DMS79 (cell line): Measurements from ENCODE around the gene RPL35A.
"Not testable (repeated sequence)": the region's sequence is repeated elsewhere in the genome, so short reads cannot be mapped to it uniquely, and the experiment has no call there.

Experiments
- DNase-seq: peaks from one replicate; lab custom pipeline; 2025; lab: John Stamatoyannopoulos, UW

The RPL35A gene

DNA sequence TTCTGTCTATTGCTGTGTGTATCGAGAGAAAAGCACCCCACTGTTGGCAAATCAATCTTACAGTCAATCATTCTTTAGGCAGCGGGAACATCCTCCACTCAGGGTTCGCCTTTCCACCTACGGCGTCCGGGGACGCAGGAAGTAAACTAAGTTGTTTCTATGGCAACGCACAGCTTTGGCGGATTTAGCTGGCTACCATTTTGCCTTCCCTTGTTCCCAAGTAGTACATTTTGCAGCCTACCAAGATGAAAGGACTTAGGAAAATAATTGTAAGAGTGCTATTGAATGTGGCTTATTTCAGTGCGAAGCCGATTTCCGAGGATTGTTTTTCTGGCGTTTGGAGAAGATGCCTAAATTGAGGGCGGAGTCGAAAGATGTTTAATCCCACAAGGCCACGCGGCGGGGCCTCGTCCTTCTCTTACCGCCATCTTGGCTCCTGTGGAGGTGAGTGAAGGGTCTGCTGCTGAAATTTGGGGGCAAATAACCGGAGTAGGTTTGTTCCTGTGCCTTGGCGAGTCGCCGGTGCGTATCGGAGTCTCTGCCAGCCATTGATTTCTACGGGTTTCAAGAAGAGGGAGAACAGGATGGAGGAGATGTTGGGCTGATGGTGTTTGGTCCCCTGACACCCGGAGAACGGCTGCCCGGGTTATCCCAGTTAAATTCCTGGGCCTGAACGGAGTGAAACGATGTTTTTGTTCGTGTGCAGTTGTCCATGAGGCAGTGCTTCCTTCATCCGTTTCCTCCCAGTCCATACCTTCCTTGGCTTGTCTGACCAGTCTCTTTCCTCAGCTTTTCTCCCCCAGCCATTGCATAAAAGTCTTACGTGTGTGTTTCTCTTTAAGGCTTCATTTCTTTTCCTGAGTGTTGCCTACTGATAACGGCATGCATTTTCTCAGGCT, at the start of gene RPL35A:
RPL35A (plus strand) TSS at position 413 of the 899 bp plus-strand sequence. CDS start 778 bp downstream, outside the sequence.
- DNase-seq, result peak; percentile 96

DNA sequence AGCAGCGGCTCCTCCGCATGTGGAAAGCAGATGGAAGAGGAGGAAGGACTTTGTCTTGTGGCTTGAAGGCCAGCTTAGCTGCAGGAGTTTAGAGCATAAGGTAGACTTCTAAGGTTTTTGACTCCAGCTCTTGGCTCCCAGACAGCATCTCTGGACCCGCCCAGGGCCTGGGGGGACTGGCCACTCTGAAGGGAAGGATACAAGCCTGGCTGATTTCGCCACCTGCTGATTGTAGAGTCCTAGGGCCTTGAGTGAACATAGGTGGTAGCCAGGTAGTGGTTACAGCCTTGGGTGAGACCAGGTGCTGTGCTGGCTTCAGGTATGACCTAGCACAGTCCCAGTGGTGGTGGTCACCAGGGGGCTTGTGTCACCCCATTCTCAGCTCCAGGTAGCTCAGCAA, 48.4 kb upstream of the RPL35A start:
- no peak for DNase-seq

- DNase-seq, result peak; percentile 29
These were observed 43.8 kb upstream of the RPL35A start for GRCh38 chr3:197906023-197906849.

DNA sequence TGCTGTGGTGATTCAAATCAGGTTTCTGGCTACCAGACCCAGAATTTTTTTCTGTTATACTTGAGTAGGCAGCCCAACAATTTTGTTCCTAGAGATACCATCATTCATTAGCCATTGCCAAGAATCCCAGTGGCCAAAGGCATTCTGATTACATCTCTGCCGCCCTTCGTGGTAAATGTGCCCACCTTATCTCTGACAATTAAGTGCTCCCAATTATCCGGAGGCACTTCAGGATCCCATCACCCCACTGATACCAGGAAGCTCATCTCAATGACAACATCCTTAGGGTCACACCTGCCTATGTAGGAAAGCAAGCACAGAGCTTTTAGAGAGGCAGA, 43.2 kb upstream of the RPL35A start:
- no peak for DNase-seq

DNA sequence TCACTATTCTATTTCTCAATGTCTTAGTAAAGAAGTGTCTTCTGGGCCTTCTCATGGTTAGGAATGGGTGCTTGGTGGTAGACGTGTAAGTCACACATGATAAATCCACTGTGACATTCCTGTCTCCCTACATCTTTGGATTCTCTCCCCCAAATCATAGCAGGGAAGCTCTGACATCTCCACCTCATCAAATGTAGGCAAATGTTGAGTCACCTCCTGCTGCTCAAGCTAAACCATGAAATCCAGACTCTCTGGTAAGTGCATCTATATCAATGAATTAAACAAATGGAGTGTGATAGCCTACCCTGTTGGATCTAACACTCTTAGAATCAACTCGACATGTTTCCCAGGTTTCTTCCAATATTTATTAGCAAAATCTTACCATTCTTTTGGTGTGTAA, 42.8 kb upstream of the RPL35A start:
- no peak for DNase-seq

GRCh38 chr3:197908550-197908949, 41.4 kb upstream of the RPL35A start:
- not testable (repeated sequence) for DNase-seq

DNA sequence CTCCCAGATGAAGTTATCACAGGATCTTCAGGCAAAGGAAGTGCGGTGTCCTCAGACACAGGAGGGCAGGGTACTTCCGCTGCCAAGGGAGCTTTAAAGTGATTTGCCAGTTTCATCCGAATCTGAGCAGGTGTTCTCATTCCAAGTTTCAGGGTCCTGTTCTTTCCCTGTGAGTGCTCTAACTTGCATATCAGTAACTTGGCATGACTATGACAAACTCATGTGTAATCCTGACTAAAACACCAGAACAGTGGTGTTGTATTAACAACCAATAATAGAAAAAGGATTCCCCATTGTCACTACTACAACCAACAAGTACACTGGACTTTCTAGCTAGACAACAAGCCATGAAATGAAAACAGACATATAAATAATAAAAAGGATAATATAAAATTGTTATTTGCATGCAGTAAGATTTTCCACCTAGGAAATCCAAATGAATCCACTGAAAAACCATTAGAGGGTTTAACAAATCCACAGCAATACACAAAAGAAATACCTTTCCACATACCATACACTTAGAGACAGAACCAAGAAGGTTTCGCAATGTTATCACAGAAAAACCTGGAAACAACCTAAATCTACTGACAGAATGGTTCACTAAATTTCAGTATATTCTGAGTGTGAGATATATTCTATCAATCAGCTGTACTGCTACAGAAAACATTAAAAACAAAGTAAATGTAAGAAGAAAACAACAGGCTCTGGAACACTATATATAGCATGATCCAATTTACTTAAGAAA, 40.9 kb upstream of the RPL35A start:
- DNase-seq, result no peak

GRCh38 chr3:197912741-197913476, 37.1 kb upstream of the RPL35A start:
- DNase-seq, result no peak

- no peak for DNase-seq
These were observed 36.2 kb upstream of the RPL35A start for GRCh38 chr3:197913641-197914380.

DNA sequence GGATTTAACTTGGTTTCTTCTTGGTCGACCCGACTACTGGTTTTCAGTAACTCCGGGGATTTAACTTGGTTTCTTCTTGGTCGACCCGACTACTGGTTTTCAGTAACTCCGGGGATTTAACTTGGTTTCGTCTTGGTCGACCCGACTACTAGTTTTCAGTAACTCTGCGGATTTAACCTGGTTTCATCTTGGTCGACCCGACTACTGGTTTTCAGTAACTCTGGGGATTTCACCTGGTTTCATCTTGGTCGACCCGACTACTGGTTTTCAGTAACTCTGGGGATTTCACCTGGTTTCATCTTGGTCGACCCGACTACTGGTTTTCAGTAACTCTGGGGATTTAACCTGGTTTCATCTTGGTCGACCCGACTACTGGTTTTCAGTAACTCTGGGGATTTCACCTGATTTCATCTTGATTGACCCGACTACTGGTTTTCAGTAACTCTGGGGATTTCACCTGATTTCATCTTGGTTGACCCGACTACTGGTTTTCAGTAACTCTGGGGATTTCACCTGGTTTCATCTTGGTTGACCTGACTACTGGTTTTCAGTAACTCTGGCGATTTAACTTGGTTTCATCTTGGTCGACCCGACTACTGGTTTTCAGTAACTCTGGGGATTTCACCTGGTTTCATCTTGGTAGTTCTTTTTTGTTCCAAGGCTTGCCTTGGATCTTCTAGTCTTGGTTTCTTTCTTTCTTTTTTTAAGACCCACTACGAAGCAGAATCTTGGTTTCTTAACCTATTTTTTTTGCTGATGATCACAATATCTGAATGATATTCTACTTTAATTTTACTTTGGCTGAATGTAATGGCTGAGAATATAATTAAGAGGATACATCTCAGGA, 28.3 kb upstream of the RPL35A start:
- not testable (repeated sequence) for DNase-seq

GRCh38 chr3:197926418-197926817, 23.6 kb upstream of the RPL35A start:
- DNase-seq, result no peak

GRCh38 chr3:197927578-197927977, 22.4 kb upstream of the RPL35A start:
- not testable (repeated sequence) for DNase-seq

DNA sequence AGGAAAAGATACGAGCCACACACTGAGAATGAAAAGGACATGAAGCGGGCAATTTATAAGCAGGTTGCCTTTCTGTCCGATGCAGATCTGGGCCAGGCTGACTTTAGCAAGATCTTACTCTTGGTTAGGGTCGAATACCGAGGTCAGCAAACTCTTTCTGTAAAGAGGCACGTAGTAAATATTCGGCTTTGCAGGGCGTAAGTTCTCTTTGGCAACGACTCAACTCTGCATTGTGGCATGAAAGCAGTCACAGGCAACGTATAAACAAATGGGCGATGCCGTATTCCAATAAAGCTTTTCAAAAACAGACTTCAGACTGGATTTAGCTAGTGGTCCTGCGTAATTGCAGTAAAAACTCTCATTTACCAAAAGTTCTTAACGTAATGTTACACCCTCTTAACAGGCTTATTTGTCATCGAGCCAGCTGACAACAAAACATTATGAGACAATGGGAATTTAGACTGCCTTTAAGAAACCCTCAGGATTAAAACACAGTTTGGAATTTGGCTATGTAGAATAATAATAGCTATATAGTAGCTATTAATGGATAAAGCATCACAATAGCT, 13.1 kb upstream of the RPL35A start:
- no peak for DNase-seq

- no peak for DNase-seq
These were observed 9.1 kb upstream of the RPL35A start for GRCh38 chr3:197940745-197941384.

DNA sequence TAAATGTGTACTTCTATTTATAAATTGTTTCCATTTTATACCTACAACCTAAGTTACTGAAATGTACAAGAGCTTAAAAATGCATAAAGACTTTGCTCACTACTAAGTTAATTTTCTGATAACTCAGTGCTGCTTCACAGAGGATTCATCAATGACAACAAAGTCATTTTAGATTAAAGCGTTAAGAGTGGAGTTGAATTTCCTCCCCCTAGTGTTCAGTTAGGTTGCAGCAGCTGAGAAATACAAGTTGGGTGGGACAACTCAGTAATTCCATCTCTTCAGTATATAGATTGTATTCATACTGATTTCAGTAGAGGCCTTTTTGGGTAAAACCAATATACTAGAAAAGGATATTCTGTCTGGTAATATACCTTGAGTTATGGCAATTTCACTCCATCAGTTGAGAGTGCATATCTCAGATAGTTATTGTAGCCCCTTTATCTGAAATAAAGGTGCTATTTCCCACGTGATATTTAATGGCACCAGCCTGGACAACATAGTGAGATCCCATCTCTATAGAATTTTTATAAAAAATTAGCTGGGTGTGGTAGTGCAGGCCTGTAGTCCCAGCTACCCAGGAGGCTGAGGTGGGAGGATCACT, 6.9 kb upstream of the RPL35A start:
- DNase-seq, result no peak

DNA sequence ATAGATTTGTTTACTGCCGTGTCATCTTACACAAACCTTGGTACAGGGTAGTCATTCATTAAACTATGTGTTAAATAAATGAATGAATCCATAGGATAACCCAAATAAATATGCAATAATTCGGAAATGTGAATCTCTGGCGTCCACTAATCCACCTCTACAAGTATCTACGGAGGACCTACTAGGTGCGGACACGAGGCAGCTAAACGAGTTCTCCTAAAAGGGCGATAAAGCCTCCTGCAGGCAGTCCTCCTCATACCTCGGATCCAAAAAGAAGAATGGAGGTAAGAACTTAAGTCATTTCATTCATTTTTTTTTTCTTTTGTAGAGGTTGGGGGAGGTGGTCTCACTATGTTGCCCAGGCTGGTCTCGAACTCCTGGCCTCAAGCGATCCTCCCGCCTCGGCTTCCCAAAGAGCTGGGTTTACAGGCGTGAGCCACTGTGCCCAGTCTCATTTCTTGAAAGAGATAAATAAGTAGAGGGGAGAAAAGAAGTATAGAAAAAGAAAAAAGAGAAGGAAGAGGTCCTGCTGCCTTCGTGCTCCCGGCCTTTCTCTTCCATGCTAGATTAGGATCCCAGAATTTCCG, 706 bp upstream of the RPL35A start:
- DNase-seq, result no peak

DNA sequence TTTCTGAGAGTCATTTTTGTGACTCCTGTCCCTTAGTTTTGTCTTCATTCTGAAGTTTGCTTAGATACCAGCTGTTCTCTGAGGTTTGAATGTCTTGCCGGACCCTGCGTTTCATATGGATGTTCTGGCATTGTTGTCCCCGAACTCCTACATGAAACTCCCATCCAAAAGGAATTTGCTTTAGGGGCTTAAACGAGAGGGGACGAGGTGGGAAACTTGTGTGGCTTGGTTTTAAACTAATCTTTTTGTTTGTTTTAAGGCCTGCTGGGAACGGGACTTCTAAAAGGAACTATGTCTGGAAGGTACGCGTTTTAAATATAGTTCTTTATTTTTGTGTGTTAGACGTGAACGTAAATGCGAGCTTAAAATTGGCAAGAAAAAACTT, 679 bp downstream of the RPL35A start:
- DNase-seq, result no peak

DNA sequence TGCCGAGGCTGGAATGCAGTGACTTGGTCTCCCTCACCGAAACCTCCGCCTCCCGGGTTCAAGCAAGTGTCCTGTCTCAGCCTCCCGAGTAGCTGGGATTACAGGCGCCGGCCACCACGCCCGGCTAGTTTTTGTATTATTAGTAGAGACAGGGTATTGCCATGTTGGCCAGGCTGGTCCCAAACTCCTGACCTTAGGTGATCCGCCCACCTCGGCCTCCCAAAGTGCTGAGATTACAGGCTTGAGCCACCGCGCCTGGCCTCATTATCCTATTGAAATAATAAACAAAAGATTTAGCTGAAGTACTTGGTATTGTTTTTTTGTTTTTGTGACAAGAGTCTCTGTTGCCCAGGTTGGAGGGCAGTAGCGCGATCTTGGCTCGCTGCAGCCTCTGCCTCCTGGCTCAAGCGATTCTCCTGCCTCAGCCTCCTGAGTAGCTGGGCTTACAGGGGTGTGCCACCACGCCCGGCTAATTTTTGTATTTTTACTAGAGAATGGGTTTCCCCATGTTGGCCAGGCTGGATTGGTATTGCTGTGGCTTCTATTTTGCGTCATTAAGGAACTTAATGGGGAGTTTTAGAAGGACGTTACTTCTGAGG, 1.5 kb downstream of the RPL35A start:
- DNase-seq, result no peak
